Karpas-422 (cell line): ENCODE results near the gene NDUFA13. TPM values are rescaled to one million over a fixed set of nuclear protein-coding genes. Genes with fewer than 3 reads are reported as not detected.
A peak's percentile ranks its signal among the peaks of the same experiment; 100 is the strongest.

ENCODE experiments used
- DNase-seq: peaks from one replicate; pipeline ENCODE4 v3.0.0-alpha.2; 2015
- H2AFZ ChIP-seq: fragments of 200-600 bp; sonication (generic); 2 replicates; pipeline ENCODE4 v1.6.1; 2014; ENCODE audit warnings: antibody characterized with exemption, low read length, mixed read lengths
- H3K27ac ChIP-seq: fragments of 200-600 bp; sonication (generic); 2 replicates; pipeline ENCODE4 v1.5.1; 2014; ENCODE audit warnings: mild to moderate bottlenecking, low read length, moderate library complexity
- H3K27me3 ChIP-seq: fragments of 200-600 bp; sonication (generic); 2 replicates; pipeline ENCODE4 v1.6.1; 2014; ENCODE audit warnings: low read length, mixed read lengths
- H3K36me3 ChIP-seq: fragments of 200-600 bp; sonication (generic); 2 replicates; pipeline ENCODE4 v1.6.1; 2014; ENCODE audit warnings: low read length, mixed read lengths; ENCODE audit not compliant: insufficient read depth
- H3K4me1 ChIP-seq: fragments of 200-600 bp; sonication (generic); 2 replicates; pipeline ENCODE4 v1.6.1; 2014; ENCODE audit warnings: mild to moderate bottlenecking, low read length, mixed read lengths
- H3K4me2 ChIP-seq: fragments of 200-600 bp; sonication (generic); 2 replicates; pipeline ENCODE4 v1.6.1; 2014; ENCODE audit warnings: low read length, low read depth, mild to moderate bottlenecking; ENCODE audit not compliant: poor library complexity, severe bottlenecking
- H3K4me3 ChIP-seq: fragments of 200-600 bp; sonication (generic); 2 replicates; pipeline ENCODE4 v1.5.1; 2014; ENCODE audit warnings: mild to moderate bottlenecking, antibody characterized with exemption, low read length, mixed read lengths
- H3K79me2 ChIP-seq: fragments of 200-600 bp; sonication (generic); 2 replicates; pipeline ENCODE4 v1.6.1; 2014; ENCODE audit warnings: mild to moderate bottlenecking, low read length, mixed read lengths
- H3K9ac ChIP-seq: fragments of 200-600 bp; sonication (generic); 2 replicates; pipeline ENCODE4 v1.6.0; 2014; ENCODE audit warnings: low read length
- H3K9me2 ChIP-seq: fragments of 200-600 bp; sonication (generic), shearing (Covaris generic); replicated peaks from 2 replicates; pipeline ENCODE4 v1.6.0; 2014; ENCODE audit warnings: mild to moderate bottlenecking, low read length, moderate library complexity; ENCODE audit not compliant: insufficient read depth
- H3K9me3 ChIP-seq: fragments of 300-700, 200-600 bp; sonication (generic); 2 replicates; pipeline ENCODE4 v1.6.1; 2014; ENCODE audit warnings: low read length, mixed read lengths
- H4K20me1 ChIP-seq: fragments of 200-600 bp; sonication (generic); 2 replicates; pipeline ENCODE4 v1.6.1; 2014; ENCODE audit warnings: mild to moderate bottlenecking, antibody characterized with exemption, low read length, low read depth; ENCODE audit not compliant: insufficient read depth
- total RNA-seq: library from RNA; depleted of rRNA; stranded (reverse); fragments of >200 nt; shearing (Covaris generic); gene quantifications from 2 replicates; pipeline ENCODE4 v1.2.3, GENCODE V29; 2014; ENCODE audit warnings: low replicate concordance

Gene NDUFA13
- total RNA-seq, 1 experiment from 2014 or later: 255 TPM

DNA sequence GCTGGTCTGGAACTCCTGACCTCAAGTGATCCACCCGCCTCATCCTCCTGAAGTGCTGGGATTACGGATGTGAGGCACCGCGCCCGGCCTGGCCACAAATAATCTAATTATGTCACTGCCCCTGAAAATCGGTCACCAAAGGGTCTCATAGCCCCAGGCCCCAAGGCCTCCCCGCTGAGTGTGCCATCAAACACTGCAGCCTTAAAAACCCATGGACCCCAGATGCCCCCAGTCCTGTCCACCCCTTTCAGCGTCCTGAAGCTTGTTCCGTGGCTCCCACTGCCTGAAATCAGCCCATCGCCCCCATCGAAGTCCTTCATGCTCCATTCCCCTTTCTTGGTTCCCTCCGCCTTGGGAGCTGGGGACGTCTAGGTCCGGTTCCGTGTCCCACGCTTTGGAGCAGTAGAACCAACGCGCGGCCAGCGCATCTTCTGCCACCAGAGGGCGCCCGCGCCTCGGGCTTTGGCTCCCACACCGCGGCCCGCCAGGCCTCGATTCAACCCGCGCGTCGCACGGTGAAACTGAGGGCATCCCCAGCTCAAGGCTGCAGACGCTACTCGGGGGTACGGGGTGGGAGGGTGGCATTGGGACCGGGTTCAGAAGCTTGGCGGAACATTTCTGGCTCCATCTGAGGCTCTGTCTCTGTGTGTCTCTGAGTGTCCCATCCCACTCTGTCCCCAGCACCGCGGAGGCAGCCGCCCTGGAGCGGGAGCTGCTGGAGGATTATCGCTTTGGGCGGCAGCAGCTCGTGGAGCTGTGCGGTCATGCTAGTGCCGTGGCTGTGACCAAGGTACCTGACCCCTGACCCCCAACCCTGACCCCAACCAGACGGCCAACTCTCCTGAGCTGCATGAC, 16.2 kb downstream of the NDUFA13 start:
- Histone ChIP-seq H3K9ac (no peak overlapping the region), H3K4me2 (no peak overlapping the region), H2AFZ (no peak overlapping the region)

DNA sequence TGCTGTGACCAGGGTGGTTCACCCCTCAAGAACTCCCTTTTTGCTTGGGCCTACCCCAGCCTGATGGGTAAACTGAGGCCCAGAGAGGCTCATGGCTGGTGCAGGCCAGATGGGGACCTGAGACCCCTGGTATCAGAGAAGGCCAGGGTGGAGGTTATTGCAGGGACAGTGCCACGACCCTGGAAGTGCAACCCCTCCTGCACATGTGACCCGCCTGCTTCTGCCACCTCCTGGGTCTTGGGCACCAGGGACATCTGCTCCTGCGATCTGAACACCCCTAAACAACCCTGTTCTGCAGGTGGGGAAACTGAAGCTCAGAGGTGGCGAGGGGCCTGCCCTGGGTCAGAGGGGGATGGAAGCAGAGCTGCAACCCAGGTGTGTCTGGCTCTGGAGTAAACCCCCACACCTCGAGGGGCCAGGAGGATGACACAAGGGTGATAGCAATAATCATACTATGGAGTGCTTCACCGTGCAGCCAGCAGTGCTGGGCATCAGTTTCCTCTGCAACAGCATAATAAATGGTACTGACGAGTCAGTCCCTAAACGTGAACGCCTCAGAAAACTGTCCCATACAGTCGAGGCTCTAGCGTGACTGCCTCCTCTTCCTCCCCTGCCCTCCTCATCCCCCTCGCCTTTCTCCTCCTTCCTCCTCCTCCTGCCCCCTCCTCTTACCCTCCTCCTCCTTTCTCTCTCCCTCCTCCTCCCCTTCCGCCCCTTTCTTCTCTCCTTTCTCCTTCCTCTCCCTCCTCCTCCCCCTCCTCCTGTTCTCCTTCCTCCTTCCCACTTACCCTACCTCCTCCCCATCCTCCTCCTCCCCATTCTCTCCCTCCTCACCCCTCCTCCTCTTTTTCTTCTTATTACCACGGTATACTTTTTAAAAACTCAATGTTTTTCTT, 17.0 kb downstream of the NDUFA13 start:
- no peak overlapping the region for H3K9ac ChIP-seq
- no peak overlapping the region for H3K27ac ChIP-seq
- H3K4me3 ChIP-seq: no peak overlapping the region
- H3K27me3 ChIP-seq: no peaks in the 10 kb centered on the region
- no peaks in the 10 kb centered on the region for H3K9me3 ChIP-seq
- peaks cover 8% of the 10 kb centered on the region; the same call in 1 of the 2 replicates for H3K36me3 ChIP-seq
- H3K4me2 ChIP-seq: no peak overlapping the region
- no peak overlapping the region for H2AFZ ChIP-seq
- no peaks in the 10 kb centered on the region for H4K20me1 ChIP-seq
- no peaks in the 10 kb centered on the region for H3K9me2 ChIP-seq
- H3K79me2 ChIP-seq: no peaks in the 10 kb centered on the region
- no peaks in the 10 kb centered on the region for H3K4me1 ChIP-seq
- DNase-seq: no peak

More for the DNA sequence above, 16.2 kb downstream of the NDUFA13 start:
- H3K9me3 ChIP-seq: no peaks in the 10 kb centered on the region
- no peaks in the 10 kb centered on the region for H3K79me2 ChIP-seq
- H3K4me3 ChIP-seq: no peak overlapping the region
- H4K20me1 ChIP-seq: no peaks in the 10 kb centered on the region; the same call in 1 of the 2 replicates
- no peaks in the 10 kb centered on the region for H3K27me3 ChIP-seq
- no peaks in the 10 kb centered on the region for H3K9me2 ChIP-seq
- H3K36me3 ChIP-seq: peaks cover 8% of the 10 kb centered on the region; the same call in 1 of the 2 replicates
- no peak overlapping the region for H3K27ac ChIP-seq
- peaks cover 1% of the 10 kb centered on the region for H3K4me1 ChIP-seq
- DNase-seq: peak; percentile 88

DNA sequence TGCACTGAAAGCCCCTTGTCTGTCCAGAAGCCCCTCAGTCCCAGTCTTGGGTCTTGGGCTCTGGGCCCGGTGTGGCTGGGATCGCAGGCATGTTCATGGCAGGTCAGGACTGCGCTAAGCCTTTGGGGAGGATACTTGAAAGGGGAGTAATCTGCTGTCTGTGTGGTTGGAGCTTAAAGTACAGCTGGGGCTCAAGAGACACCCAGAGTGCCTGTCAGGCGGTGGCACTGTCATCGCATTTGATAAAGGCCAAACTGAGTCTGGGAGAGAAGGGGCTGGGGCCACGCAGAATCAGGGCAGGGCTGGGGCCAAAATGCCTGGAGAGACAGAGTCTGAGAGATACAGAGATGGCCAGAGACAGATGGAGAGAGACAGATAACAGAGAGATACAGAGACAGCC, 17.8 kb downstream of the NDUFA13 start:
- H3K79me2 ChIP-seq: no peaks in the 10 kb centered on the region
- no peak overlapping the region for H3K4me2 ChIP-seq
- peaks cover 8% of the 10 kb centered on the region; the same call in 1 of the 2 replicates for H3K36me3 ChIP-seq
- no peaks in the 10 kb centered on the region for H3K27me3 ChIP-seq
- H4K20me1 ChIP-seq: no peaks in the 10 kb centered on the region
- no peaks in the 10 kb centered on the region for H3K9me2 ChIP-seq
- no peak overlapping the region for H2AFZ ChIP-seq
- no peaks in the 10 kb centered on the region for H3K9me3 ChIP-seq
- H3K27ac ChIP-seq: no peak overlapping the region
- H3K4me1 ChIP-seq: no peaks in the 10 kb centered on the region
- H3K4me3 ChIP-seq: no peak overlapping the region
- H3K9ac ChIP-seq: no peak overlapping the region
- DNase-seq: no peak

DNA sequence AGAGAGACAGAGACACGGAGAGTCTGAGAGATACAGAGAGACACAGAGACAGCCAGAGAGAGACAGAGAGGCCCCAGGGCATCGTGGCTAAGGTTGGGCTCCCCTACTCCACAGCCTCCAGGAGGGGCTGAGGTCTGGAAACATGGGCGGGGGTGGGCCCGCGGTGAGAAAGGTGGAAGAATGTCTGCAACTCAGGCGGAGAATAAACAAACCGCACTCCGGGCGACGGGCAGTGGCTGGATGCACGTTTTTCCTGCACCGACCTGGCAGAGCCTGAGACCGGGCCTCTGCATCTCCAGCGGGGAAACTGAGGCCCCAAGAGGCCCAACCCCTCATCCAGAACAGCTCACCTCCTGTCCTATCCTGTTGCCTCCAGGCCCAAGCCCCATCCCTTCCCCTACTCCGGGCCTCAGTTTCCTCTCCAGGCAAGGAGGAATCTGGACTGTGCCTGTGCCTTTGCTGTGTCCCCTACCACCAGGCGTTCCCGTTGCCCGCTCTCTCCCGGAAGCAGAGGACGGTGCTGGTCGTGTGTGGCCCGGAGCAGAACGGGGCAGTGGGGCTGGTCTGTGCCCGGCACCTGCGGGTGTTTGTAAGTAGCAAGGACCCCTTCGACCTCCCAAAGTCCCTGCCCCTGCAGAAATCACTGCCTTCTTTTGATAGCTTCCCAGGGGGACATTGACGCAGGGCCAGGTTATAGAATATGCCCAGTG, 18.7 kb downstream of the NDUFA13 start:
- peaks cover 8% of the 10 kb centered on the region; the same call in 1 of the 2 replicates for H3K36me3 ChIP-seq
- no peak overlapping the region for H3K4me2 ChIP-seq
- no peaks in the 10 kb centered on the region for H4K20me1 ChIP-seq
- no peak overlapping the region for H3K9ac ChIP-seq
- H3K4me3 ChIP-seq: no peak overlapping the region
- no peaks in the 10 kb centered on the region for H3K4me1 ChIP-seq
- no peaks in the 10 kb centered on the region for H3K27me3 ChIP-seq
- no peaks in the 10 kb centered on the region for H3K9me3 ChIP-seq
- H2AFZ ChIP-seq: no peak overlapping the region
- no peak overlapping the region for H3K27ac ChIP-seq
- no peak for DNase-seq
- H3K79me2 ChIP-seq: no peaks in the 10 kb centered on the region
- H3K9me2 ChIP-seq: no peaks in the 10 kb centered on the region

DNA sequence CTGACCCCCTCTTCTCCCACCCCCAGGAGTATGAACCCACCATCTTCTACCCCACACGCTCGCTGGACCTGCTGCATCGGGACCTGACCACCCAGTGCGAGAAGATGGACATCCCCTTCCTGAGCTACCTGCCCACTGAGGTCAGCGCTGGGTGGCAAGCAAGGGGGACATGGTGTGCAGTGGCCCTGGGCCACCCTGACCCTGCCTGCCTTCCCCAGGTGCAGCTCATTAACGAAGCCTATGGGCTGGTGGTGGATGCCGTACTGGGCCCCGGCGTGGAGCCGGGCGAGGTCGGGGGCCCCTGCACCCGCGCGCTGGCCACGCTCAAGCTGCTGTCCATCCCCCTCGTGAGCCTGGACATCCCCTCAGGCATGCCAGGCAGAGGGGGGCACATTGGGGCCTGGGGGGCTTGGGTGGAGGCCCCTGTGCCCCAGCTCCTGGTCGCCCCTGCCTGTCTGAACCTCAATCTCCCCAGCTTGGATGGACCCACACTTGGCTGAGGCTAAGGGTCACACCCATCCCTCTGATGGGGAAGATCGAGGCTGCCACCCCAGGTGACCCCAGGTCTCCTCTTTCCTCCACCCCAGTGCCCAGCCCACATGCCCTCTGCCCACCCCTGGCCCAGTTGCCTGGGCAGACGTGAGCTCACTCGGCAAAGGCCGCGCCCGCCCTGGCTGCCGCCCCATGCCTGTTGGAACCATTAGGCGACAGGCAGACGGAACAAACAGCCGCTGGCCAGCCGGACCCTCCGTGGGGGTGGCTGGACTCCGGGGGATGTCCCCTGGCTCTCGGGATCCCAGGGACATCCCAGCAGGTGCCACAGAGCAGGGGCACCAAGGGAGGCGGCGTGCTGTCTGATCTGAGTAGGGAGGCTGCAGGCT, 19.5 kb downstream of the NDUFA13 start:
- Histone ChIP-seq H2AFZ (no peak overlapping the region), H3K4me3 (no peak overlapping the region)

DNA sequence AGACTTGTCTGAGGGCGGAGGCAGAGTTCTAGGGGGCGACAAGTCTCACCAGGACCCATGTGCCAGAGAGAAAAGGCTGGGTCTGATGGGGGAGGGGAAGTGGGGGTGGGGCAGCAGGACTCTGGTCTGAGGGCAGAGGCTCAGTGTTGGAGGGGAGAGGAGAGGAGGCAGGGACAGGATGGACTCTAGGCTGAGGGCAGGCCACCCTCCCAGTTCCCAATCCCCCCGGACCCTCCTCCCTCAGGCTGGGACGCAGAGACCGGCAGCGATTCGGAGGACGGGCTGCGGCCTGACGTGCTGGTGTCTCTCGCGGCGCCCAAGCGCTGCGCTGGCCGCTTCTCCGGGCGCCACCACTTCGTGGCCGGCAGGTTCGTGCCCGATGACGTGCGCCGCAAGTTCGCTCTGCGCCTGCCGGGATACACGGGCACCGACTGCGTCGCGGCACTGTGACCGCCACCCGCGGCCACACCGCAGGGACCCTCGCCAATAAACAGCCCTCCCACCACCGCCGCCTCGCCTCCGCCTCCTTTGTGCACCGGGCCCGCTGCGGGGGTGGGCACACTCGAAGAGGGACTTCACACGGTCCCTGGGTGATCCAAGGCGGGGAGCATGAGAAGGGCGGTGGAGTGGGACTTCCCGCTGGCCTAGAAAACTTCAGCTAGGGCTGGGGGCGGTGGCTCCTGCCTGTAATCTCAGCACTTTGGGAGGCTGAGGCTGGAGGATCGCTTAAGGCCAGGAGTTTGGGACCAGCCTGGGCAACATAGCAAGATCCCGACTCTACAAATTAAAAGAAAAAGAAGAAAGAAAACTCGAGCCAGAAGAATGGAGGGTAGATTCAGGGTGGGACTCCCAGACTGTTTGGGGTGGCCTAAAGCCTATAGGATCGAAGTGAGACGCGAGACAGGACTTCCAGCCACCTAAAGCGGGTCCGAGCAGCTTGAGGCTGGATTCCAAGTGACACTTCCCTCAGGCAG, 21.3 kb downstream of the NDUFA13 start:
- H3K9me2 ChIP-seq: no peaks in the 10 kb centered on the region
- no peaks in the 10 kb centered on the region for H3K27me3 ChIP-seq
- DNase-seq: no peak
- no peak overlapping the region for H3K4me3 ChIP-seq
- H3K27ac ChIP-seq: no peak overlapping the region
- H3K9me3 ChIP-seq: no peaks in the 10 kb centered on the region
- H4K20me1 ChIP-seq: no peaks in the 10 kb centered on the region
- H3K4me2 ChIP-seq: no peak overlapping the region
- H3K9ac ChIP-seq: no peak overlapping the region
- peaks cover 8% of the 10 kb centered on the region; the same call in 1 of the 2 replicates for H3K36me3 ChIP-seq
- no peak overlapping the region for H2AFZ ChIP-seq
- H3K4me1 ChIP-seq: no peaks in the 10 kb centered on the region
- H3K79me2 ChIP-seq: no peaks in the 10 kb centered on the region

More for the DNA sequence above, 19.5 kb downstream of the NDUFA13 start:
- H3K9me3 ChIP-seq: no peaks in the 10 kb centered on the region
- no peaks in the 10 kb centered on the region for H3K27me3 ChIP-seq
- no peak for DNase-seq
- no peaks in the 10 kb centered on the region for H4K20me1 ChIP-seq
- H3K79me2 ChIP-seq: no peaks in the 10 kb centered on the region
- H3K36me3 ChIP-seq: peaks cover 8% of the 10 kb centered on the region; the same call in 1 of the 2 replicates
- no peaks in the 10 kb centered on the region for H3K4me1 ChIP-seq
- H3K9ac ChIP-seq: no peak overlapping the region
- no peaks in the 10 kb centered on the region for H3K9me2 ChIP-seq
- no peak overlapping the region for H3K27ac ChIP-seq
- H3K4me2 ChIP-seq: no peak overlapping the region
